ACHN (cell line): Measurements from ENCODE around the gene FADD.

Experiments used
- DNase-seq: peaks from one replicate; pipeline ENCODE4 v3.0.0-alpha.2; 2015
- in situ Hi-C: cut with HindIII; loops from 2 replicates; pipeline ENCODE4 v1.10.0; 2017; ENCODE audit warnings: low sequenced_read_pairs, low pct_ligation_motif_present, low pct_unique_long_range_greater_than_20kb

The FADD gene

DNA sequence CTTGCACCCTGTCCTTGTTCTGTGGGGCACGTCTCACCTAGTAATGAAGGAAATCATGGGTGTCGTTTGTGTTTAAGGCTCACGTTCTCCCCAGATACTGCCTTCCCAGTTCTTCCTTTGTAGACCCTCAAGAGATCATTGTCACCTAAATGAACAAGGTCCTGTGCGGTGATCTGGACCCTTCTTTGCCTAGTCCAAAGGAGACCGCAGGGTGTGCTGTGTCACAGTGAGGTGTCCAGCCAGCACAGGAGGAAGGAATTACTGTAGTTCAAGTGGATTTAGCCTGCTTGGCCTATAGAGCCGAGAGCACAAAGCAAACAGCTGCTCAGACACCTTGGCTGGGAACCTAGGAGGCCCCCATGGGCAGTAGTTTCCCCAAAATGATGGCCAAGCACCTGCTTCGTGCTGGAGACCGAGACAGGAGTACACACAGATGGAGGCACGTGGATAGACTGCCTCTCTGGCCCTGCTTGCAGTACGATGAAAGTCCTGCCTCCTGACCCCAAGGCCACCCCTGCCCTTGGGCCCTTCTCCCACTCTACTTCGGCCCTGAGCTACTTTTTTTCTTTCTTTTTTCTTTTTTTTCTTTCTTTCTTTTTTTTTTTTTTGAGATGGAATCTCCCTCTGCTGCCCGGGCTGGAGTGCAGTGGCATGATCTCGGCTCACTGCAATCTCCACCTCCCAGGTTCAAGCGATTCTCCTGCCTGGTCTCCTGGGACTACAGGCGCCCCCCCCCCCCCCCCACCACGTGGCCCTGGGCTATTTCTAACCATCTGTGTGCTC is 48.0 kb downstream of the FADD start:
- in situ Hi-C loops, result no loop called here
- no peak for DNase-seq

DNA sequence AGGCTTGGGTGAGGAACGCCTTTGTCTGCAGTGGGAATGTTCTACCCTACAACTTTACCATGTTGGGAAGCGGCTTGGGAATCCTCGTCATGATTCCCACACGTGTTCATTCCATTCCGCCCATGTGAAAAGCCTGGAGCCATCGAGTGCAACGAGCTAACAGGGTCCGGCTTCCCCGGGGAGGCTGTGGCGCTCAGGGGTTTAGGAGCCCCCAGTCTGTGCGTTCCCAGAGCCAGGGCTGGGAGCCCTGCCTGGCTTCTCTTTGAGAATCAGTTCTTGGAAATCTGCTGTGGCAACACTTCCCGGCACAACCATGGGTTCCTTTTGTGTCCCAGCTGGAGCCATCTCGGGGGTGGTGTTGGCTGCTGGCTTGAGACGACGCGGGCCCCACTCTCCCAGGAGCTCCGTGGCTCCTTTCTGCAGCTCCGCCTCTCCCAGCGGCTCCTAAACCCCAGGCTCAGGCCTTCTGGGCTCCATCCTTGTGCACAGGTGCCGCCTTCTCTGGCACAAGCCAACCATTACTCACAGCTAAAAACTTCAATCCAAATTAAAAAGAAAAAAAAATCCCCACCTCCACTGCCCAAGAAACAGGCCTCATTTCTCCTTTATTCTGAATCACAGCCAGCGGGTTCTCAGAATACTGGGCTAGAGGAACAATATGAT is 48.7 kb downstream of the FADD start:
- no peak for DNase-seq
- in situ Hi-C loops, result no loop called here

DNA sequence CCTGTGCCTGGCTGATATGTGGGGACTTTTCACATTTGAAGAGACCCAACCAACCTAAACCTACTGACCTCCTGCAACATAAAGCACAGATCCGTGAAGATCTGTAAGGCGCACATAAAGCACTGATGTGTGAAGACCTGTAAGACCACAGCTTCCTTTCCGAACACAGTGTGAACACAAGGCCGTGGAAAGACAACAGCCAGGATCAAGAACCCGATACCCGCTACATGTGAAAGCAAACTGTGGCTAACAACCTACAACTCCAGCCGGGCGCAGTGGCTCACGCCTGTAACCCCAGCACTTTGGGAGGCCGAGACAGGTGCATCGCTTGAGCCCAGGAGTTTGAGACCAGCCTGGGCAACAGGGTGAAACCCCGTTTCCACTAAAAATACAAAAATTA is 49.7 kb downstream of the FADD start:
- DNase-seq, result no peak
- in situ Hi-C loops, result no loop called here

DNA sequence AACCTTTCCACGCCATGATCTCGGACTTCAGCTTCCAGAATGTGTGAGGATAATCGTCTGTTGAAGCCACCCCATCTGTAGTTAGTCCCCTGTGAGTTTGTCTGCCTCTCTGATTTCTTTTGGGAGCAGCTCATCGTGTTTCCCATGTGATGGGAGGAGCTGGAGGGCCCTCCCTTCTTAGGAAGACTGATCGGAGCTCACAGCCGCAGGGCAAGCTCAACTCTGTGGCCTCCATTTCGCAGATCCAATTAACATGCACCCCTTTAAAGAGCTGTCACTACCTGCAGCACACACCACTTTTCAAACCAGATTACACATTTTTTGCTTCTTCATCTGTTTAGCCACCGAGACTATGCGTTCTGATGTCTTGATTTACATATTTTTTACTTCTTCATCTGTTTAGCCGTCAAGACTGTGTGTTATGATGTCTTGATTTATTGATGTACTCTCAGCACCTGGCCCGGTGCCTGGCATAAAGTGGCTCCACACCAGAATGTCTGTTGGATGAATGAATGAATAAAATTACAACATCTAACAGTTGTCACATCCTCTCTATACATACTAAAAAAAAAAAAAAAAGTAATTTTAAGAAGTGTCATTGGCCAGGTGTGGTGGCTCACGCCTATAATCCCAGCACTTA is 52.5 kb downstream of the FADD start:
- in situ Hi-C loops, result no loop called here

More for the DNA sequence above, 52.5 kb downstream of the FADD start:
- DNase-seq, result no peak
